HG03039 (cell line): ENCODE results near the gene PHF21A.
"Not testable (repeated sequence)": the region's sequence is repeated elsewhere in the genome, so short reads cannot be mapped to it uniquely, and the experiment has no call there.

Source experiments
- ATAC-seq: cut with Tn5 transposase; IDR thresholded peaks from one replicate; pipeline ENCODE4 v1.9.1; 2021; ENCODE audit warnings: mild to moderate bottlenecking, moderate library complexity; ENCODE audit not compliant: unreplicated experiment

Gene PHF21A

GRCh38 chr11:45906965-45907611 is 214.2 kb downstream of the PHF21A start, which contains the start of gene FREY1:
FREY1 (minus strand) TSS chr11:45907271; CDS start chr11:45907245, 26 bp downstream.
- ATAC-seq = no peak

GRCh38 chr11:45906096-45906682 is 215.1 kb downstream of the PHF21A start:
- no peak for ATAC-seq

- not testable (repeated sequence) for ATAC-seq
These were observed 215.7 kb downstream of the PHF21A start for GRCh38 chr11:45905576-45905975.

- ATAC-seq = no peak
These were observed 216.2 kb downstream of the PHF21A start for GRCh38 chr11:45905095-45905494.

GRCh38 chr11:45904309-45904915 is 216.8 kb downstream of the PHF21A start:
- no peak for ATAC-seq

- no peak for ATAC-seq
These were observed 218.5 kb downstream of the PHF21A start for GRCh38 chr11:45902452-45903380.

GRCh38 chr11:45901626-45902025 is 219.6 kb downstream of the PHF21A start:
- ATAC-seq = no peak

GRCh38 chr11:45900916-45901617 is 220.2 kb downstream of the PHF21A start:
- ATAC-seq = no peak

GRCh38 chr11:45900175-45900800 is 221.0 kb downstream of the PHF21A start:
- ATAC-seq = not testable (repeated sequence)

- peak; percentile 57 for ATAC-seq
These were observed 221.6 kb downstream of the PHF21A start for GRCh38 chr11:45899448-45900174.

GRCh38 chr11:45899086-45899447 is 222.2 kb downstream of the PHF21A start:
- ATAC-seq = no peak

- no peak for ATAC-seq
These were observed 223.7 kb downstream of the PHF21A start for GRCh38 chr11:45897556-45897955.

GRCh38 chr11:45896422-45896984 is 224.8 kb downstream of the PHF21A start:
- no peak for ATAC-seq

- ATAC-seq = no peak
These were observed 225.5 kb downstream of the PHF21A start for GRCh38 chr11:45895553-45896259.

GRCh38 chr11:45894555-45895247 is 226.6 kb downstream of the PHF21A start:
- no peak for ATAC-seq

- no peak for ATAC-seq
These were observed 228.4 kb downstream of the PHF21A start for GRCh38 chr11:45892856-45893255.

GRCh38 chr11:45890886-45891550 is 230.2 kb downstream of the PHF21A start:
- no peak for ATAC-seq
